Parathyroid adenoma (tissue), 2 donors: ENCODE data around the gene TARDBP.
A peak's percentile ranks its signal among the peaks of the same experiment; 100 is the strongest.
"Not testable (repeated sequence)": the region's sequence is repeated elsewhere in the genome, so short reads cannot be mapped to it uniquely, and the experiment has no call there.

Experiments used
- H2AFZ ChIP-seq: fragments of 300-600 bp; sonication (generic); one replicate; pipeline ENCODE4 v1.7.0; 2017; ENCODE audit warnings: antibody characterized with exemption, mild to moderate bottlenecking
- H3K27ac ChIP-seq: fragments of 300-600 bp; sonication (generic); one replicate; pipeline ENCODE4 v1.7.0; 2017
- H3K27me3 ChIP-seq: fragments of 300-600 bp; sonication (generic); one replicate; pipeline ENCODE4 v1.7.0; 2017; ENCODE audit warnings: low read length; ENCODE audit not compliant: control insufficient read depth, insufficient read depth
- H3K36me3 ChIP-seq: fragments of 300-600 bp; sonication (generic); one replicate; pipeline ENCODE4 v1.7.0; 2017; ENCODE audit warnings: low read length; ENCODE audit not compliant: control insufficient read depth, insufficient read depth
- H3K4me1 ChIP-seq: fragments of 300-600 bp; sonication (generic); one replicate; pipeline ENCODE4 v1.7.0; 2017; ENCODE audit warnings: control low read depth
- H3K4me2 ChIP-seq: fragments of 300-600 bp; sonication (generic); one replicate; pipeline ENCODE4 v1.7.0; 2017; ENCODE audit warnings: low read length
- H3K4me3 ChIP-seq: fragments of 300-600 bp; sonication (generic); one replicate; pipeline ENCODE4 v1.7.0; 2017; ENCODE audit warnings: low read depth, low read length
- H3K79me2 ChIP-seq: fragments of 300-600 bp; sonication (generic); one replicate; pipeline ENCODE4 v1.7.0; 2017; ENCODE audit warnings: control low read depth
- H3K9ac ChIP-seq: fragments of 300-600 bp; sonication (generic); one replicate; pipeline ENCODE4 v1.7.0; 2017; ENCODE audit warnings: mild to moderate bottlenecking
- H3K9me3 ChIP-seq: fragments of 300-600 bp; sonication (generic); one replicate; pipeline ENCODE4 v1.7.0; 2017; ENCODE audit warnings: low read length; ENCODE audit not compliant: control insufficient read depth
- CTCF ChIP-seq: fragments of 300-600 bp; sonication (generic); IDR thresholded peaks from one replicate; pipeline ENCODE4 v1.7.0; 2017; ENCODE audit warnings: antibody characterized with exemption, mild to moderate bottlenecking
- donor health status: primary hyperparathyroidism.

The TARDBP gene

GRCh38 chr1:11059968-11060830 is 47.7 kb downstream of the TARDBP start, which contains the start of gene SRM:
TSS of gene SRM (minus strand) at chr1:11060018. CDS start at chr1:11059943, 75 bp downstream.
- H3K9ac ChIP-seq = peak within 1 kb of the TSS; percentile 67
- H2AFZ ChIP-seq = peak within 1 kb of the TSS; percentile 87
- no peaks in the 10 kb centered on the region for H3K36me3 ChIP-seq
- H3K79me2 ChIP-seq = no peaks in the 10 kb centered on the region
- H3K9me3 ChIP-seq = no peaks in the 10 kb centered on the region
- H3K4me2 ChIP-seq = peak within 1 kb of the TSS; percentile 92
- no peaks in the 10 kb centered on the region for H3K27me3 ChIP-seq
- no peaks in the 10 kb centered on the region for H3K4me1 ChIP-seq
- no peak for TF ChIP-seq CTCF
- H3K27ac ChIP-seq = no peak within 1 kb of the TSS
- H3K4me3 ChIP-seq = peak within 1 kb of the TSS; percentile 76

GRCh38 chr1:11061652-11062365 is 49.4 kb downstream of the TARDBP start:
- Histone ChIP-seq H3K4me2 (no peak overlapping the region), H3K9me3 (no peaks in the 10 kb centered on the region), H3K79me2 (no peaks in the 10 kb centered on the region), H2AFZ (no peak overlapping the region), H3K27ac (no peak overlapping the region), H3K4me3 (no peak overlapping the region), H3K9ac (no peak overlapping the region), H3K36me3 (no peaks in the 10 kb centered on the region), H3K4me1 (no peaks in the 10 kb centered on the region), H3K27me3 (no peaks in the 10 kb centered on the region)
- no peak for TF ChIP-seq CTCF

- Histone ChIP-seq H3K4me1 (no peaks in the 10 kb centered on the region), H3K9me3 (no peaks in the 10 kb centered on the region), H3K79me2 (no peaks in the 10 kb centered on the region), H3K27me3 (no peaks in the 10 kb centered on the region), H3K4me3 (no peak overlapping the region), H3K36me3 (no peaks in the 10 kb centered on the region), H2AFZ (no peak overlapping the region), H3K9ac (no peak overlapping the region), H3K27ac (no peak overlapping the region), H3K4me2 (no peak overlapping the region)
- no peak for TF ChIP-seq CTCF
These were observed 50.5 kb downstream of the TARDBP start for GRCh38 chr1:11062965-11063401.

GRCh38 chr1:11063937-11064537 is 51.6 kb downstream of the TARDBP start:
- not testable (repeated sequence) for H3K9me3 ChIP-seq, H3K27ac ChIP-seq, H3K79me2 ChIP-seq, H3K4me3 ChIP-seq, H3K4me2 ChIP-seq, H3K36me3 ChIP-seq, H3K4me1 ChIP-seq, H2AFZ ChIP-seq, H3K27me3 ChIP-seq, H3K9ac ChIP-seq

- H3K9me3 ChIP-seq = no peaks in the 10 kb centered on the region
- H3K27ac ChIP-seq = no peak overlapping the region
- H3K4me2 ChIP-seq = no peak overlapping the region
- no peaks in the 10 kb centered on the region for H3K4me1 ChIP-seq
- no peaks in the 10 kb centered on the region for H3K27me3 ChIP-seq
- H3K36me3 ChIP-seq = no peaks in the 10 kb centered on the region
- no peak for TF ChIP-seq CTCF
- no peak overlapping the region for H3K9ac ChIP-seq
- H3K79me2 ChIP-seq = no peaks in the 10 kb centered on the region
- no peak overlapping the region for H2AFZ ChIP-seq
- H3K4me3 ChIP-seq = no peak overlapping the region
These were observed 52.5 kb downstream of the TARDBP start for GRCh38 chr1:11064942-11065341.
